LHCN-M2 (cell line): Measurements from ENCODE around the gene LINGO4. TPM values are rescaled to one million over a fixed set of nuclear protein-coding genes. Genes with fewer than 3 reads are reported as not detected.
A peak's percentile ranks its signal among the peaks of the same experiment; 100 is the strongest.
"Not testable (repeated sequence)": the region's sequence is repeated elsewhere in the genome, so short reads cannot be mapped to it uniquely, and the experiment has no call there.

Experiments
- DNase-seq: peaks from one replicate; pipeline ENCODE4 v3.0.0-alpha.2; 2012; ENCODE audit warnings: low read depth
- total RNA-seq: library from RNA; depleted of rRNA; stranded (reverse); fragments of >200 nt; gene quantifications from 2 replicates; pipeline ENCODE4 v1.2.3, GENCODE V29; 2014

Gene LINGO4
- total RNA-seq, 1 experiment from 2014 or later, result not detected

- DNase-seq, result no peak
Measured at GRCh38 chr1:151783796-151784195, 21.4 kb downstream of the LINGO4 start.

DNA sequence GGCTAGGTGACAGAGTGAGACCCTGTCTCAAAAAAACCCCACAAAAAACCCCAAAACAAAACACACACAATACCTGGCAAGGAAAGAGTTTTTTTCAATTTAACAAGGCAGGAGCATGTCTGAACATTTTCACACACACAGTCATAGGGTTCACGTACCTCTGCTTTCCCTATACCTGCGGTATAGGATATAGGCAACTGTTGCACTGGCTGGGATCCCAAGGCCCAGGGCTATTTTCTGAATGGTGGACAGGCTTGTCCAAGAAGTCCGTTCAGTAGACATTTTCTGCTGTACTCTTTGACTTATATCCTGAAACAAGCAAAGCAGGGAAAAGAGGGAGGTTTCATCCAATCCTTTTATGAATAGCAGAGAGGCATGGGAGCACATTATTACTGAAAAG is 22.5 kb downstream of the LINGO4 start:
- DNase-seq, result no peak

DNA sequence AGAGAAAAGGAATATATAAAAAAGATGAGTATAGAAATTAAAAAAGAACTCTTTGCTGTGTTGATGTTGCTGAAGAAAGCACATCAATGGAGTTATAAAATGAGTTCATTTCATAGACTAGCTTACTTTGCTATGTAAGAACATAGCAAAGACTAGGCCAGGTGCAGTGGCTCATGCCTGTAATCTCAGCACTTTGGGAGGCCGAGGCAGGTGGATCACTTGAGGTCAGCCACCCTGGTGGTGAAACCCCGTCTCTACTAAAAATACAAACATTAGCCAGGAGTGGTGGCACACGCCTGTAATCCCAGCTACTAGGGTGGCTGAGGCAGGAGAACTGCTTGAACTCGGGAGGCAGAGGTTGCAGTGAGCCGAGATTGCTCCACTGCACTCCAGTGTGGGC is 23.2 kb downstream of the LINGO4 start:
- not testable (repeated sequence) for DNase-seq

GRCh38 chr1:151780736-151781135 is 24.5 kb downstream of the LINGO4 start:
- not testable (repeated sequence) for DNase-seq

- DNase-seq, result no peak
Measured at GRCh38 chr1:151779852-151780251, 25.4 kb downstream of the LINGO4 start.

DNA sequence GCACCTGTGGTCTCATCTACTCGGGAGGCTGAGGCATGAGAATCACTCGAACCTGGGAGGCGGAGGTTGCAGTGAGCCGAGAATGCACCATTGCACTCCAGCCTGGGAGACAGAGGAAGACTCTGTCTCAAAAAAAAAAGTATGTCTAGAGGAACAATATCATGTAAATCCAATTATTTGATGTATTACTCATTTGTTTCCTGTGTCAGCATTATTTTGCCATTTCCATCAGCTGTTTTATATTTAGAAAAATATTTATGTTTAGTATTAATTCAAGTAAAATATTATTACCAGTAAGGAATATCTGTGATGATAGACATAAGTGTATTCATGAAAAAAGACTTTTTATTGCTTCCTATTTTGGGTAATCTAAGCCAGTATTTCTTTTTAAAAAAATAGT is 27.9 kb downstream of the LINGO4 start:
- DNase-seq, result no peak

GRCh38 chr1:151776665-151777062 is 28.6 kb downstream of the LINGO4 start:
- no peak for DNase-seq

DNA sequence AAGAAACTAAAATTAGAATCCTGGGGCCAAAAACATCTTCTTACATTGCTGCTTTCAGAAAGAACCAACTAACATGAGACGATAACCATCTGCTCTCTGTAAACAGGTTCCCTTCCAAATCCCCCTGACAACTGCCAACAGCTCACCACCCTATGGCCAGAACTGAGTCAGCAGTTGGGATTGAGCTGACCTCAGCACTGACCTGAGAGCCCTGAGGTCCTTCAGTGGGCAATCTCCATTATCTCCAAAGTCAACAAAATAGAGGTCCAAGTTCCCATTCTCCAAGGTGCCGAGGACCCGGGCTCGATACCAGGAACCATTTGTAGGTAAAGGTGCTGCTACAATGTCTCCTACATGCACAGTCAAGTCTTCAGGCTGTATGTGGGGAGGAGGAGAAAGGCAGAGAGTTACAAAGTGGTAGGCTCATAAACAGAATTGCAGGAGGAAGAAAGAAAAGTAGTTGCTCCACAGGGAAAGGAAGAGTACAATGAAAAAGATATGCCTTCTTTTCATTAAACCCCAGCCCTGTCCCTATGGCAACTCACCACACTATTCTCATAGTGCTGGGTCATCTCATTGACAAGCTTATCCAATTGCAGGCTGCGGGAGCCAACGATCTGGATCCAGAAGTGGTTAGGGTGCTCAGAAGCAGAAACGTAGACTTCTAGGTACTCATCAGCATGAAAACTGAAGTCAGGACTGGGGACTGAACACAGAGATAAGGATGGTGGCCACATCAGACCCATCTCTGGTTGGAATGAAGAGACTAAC is 29.1 kb downstream of the LINGO4 start:
- no peak for DNase-seq

DNA sequence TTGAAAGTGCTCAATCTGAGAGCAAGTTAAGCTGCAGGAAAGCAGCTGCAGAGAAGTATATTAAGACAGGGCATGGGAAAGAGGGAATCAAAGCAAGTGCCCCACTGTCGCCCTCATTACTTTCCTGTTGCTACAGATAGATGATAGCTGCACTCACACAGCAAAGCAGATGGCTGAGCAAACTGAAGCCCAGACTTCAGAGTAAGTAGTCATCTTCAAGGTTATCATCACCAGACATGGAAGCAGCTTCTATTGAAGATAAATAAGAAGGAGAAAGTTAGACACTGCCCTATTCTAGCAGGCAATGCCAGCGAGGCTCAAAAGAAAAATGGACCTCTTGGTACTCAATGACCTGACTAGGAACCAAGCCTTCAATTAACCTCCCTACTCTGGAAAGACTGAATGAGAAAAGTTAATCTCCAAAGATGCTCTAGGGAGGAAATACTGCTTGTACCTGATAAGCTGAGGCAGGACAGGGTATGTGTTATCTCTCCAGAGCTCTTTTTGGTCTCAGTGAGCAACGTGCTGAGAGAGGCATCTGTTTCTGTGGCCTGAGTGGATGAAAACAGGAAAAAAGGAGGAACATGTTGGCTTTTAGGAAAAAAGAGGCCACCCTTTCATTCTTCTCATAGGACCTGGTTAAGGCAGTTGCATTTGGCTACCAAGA is 30.8 kb downstream of the LINGO4 start:
- DNase-seq, result no peak

GRCh38 chr1:151773702-151774101 is 31.5 kb downstream of the LINGO4 start:
- peak; percentile 56 for DNase-seq

DNA sequence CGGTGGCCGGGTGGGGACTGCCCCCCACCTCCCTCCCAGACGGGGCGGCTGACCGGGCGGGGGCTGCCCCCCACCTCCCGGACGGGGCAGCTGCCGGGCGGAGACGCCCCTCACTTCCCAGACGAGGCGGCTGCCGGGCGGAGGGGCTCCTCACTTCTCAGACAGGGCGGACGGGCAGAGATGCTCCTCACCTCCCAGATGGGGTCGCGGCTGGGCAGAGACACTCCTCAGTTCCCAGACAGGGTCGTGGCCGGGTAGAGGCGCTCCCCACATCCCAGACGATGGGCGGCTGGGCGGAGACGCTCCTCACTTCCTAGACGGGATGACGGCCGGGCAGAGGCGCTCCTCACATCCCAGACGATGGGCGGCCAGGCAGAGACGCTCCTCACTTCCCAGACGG is 35.9 kb downstream of the LINGO4 start:
- not testable (repeated sequence) for DNase-seq

DNA sequence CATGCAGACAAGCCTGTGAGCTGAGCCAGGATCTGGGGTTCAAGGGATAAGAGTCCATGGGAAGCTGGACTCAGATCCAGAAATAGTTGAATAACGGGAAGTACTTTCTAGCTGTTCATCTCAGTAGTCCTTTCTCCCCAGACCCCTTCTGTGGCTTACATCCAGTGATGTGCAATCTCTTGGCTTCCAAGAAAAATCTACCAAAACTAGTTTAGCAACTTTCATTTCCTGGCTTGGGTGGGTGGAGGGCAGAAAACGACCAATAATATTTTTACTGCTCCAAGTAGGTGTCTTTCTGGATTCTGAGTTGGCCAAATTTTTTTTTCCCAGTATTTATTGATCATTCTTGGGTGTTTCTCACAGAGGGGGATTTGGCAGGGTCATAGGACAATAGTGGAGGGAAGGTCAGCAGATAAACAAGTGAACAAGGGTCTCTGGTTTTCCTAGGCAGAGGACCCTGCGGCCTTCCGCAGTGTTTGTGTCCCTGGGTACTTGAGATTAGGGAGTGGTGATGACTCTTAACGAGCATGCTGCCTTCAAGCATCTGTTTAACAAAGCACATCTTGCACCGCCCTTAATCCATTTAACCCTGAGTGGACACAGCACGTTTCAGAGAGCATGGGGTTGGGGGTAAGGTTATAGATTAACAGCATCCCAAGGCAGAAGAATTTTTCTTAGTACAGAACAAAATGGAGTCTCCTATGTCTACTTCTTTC is 36.7 kb downstream of the LINGO4 start:
- not testable (repeated sequence) for DNase-seq

DNA sequence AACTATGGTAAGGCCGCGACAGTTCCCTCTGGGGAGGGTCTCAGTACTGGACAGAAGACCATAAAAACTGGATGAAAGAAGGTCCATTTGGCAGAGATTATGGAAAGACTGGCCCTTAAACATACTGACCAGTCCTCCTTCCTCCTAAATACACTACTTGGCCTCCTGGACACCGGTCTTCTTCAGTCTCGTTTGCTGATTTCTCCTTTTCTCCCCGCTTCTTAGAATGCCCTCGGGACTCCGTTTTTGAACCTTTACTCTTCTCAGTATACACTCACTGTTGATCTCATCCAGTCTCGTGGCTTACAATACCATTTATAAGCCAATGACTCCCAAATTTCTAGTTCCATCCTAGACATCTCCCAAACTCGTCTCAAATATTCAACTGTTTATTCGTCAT is 41.2 kb downstream of the LINGO4 start:
- DNase-seq, result peak; percentile 1

- DNase-seq, result peak; percentile 80
Measured at GRCh38 chr1:151762941-151763921, 42.0 kb downstream of the LINGO4 start, which contains the start of gene MRPL9. Gene MRPL9 (minus strand): TSS chr1:151763496. CDS start chr1:151763479, 17 bp downstream.

DNA sequence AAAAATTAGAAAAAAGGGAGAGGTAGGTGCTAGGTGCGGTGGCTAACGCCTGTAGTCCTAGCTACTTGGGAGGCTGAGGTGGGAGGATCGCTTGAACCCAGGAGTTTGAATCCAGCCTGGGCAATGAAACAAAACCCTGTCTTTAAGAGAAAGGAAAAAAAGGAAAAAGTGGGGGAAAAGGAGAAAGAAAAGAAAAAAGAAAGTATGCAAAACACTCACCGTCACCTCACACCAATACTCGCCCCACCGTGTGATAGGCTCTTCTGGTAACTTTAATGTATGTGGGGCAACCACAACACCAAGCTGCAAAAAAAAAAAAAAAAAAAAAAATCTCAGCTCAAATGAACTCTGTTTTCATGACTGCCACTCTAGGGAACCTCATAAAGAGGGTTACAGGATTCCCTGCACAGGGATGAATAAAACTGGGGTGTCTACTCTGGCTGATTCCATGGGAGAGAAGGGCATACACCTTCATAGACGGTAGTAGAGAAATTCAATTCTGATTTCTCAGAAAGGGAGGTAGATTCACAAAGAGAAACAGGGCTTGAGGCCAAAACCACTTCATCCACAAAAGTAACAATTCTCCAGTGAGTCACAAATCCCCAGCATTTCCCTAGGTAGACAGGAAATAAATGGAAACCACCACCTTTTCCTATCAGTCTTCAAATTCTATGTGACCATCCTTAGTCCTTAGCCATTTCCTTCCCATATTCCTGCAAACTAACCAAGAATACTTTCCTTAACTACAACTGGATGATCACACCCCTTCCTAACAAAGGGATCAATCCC is 44.4 kb downstream of the LINGO4 start:
- DNase-seq, result no peak

GRCh38 chr1:151759241-151759640 is 46.0 kb downstream of the LINGO4 start:
- DNase-seq, result no peak

- DNase-seq, result peak; percentile 20
Measured at GRCh38 chr1:151756291-151756690, 48.9 kb downstream of the LINGO4 start.
